ENCODE data around the gene FUT8.

The FUT8 gene

GRCh38 chr14:65774041-65774440 lies 361.5 kb downstream of the FUT8 start:
- no peak for DNase-seq (ENCODE audit: low spot score)

GRCh38 chr14:65776193-65776852 lies 363.8 kb downstream of the FUT8 start:
- DNase-seq (ENCODE audit: low spot score), result peak; percentile 59

- no peak for DNase-seq (ENCODE audit: low spot score)
Measured at GRCh38 chr14:65780566-65780965, 368.0 kb downstream of the FUT8 start.

- DNase-seq (ENCODE audit: low spot score), result no peak
Measured at GRCh38 chr14:65783101-65783500, 370.6 kb downstream of the FUT8 start.

- no peak for DNase-seq (ENCODE audit: low spot score)
Measured at GRCh38 chr14:65783576-65783975, 371.0 kb downstream of the FUT8 start.

GRCh38 chr14:65784574-65784973 lies 372.0 kb downstream of the FUT8 start:
- DNase-seq (ENCODE audit: low spot score), result no peak

GRCh38 chr14:65787461-65787860 lies 374.9 kb downstream of the FUT8 start:
- DNase-seq (ENCODE audit: low spot score), result no peak

- no peak for DNase-seq (ENCODE audit: low spot score)
Measured at GRCh38 chr14:65788876-65789275, 376.3 kb downstream of the FUT8 start.

GRCh38 chr14:65789363-65789762 lies 376.8 kb downstream of the FUT8 start:
- DNase-seq (ENCODE audit: low spot score), result no peak

- DNase-seq (ENCODE audit: low spot score), result no peak
Measured at GRCh38 chr14:65790172-65790815, 377.8 kb downstream of the FUT8 start.

- DNase-seq (ENCODE audit: low spot score), result no peak
Measured at GRCh38 chr14:65791191-65791981, 378.9 kb downstream of the FUT8 start.

GRCh38 chr14:65792208-65792905 lies 379.8 kb downstream of the FUT8 start:
- DNase-seq (ENCODE audit: low spot score), result peak; percentile 49
